Measurements from ENCODE around the gene RGS11. TPM values are rescaled to one million over a fixed set of nuclear protein-coding genes. Genes with fewer than 3 reads are reported as not detected.

The RGS11 gene
- total RNA-seq, 1 experiment from 2014 or later, result 2.9 TPM

- Histone ChIP-seq H3K56ac (ENCODE audit: insufficient read length, low read depth, low read length) (no peak overlapping the region), H3K18ac (ENCODE audit: insufficient read length, low read depth, low read length) (no peak overlapping the region), H3K27ac (ENCODE audit: insufficient read length, low read depth, low read length) (no peak overlapping the region), H2BK120ac (ENCODE audit: low read depth, low read length, poor library complexity, severe bottlenecking) (no peak overlapping the region), H3K79me1 (ENCODE audit: insufficient read depth, low read depth, low read length, poor library complexity, severe bottlenecking) (no peaks in the 10 kb centered on the region), H2BK12ac (ENCODE audit: insufficient read length, low read depth, low read length) (no peak overlapping the region), H3K23ac (ENCODE audit: insufficient read length, low read depth, low read length) (no peak overlapping the region), H3K27me3 (ENCODE audit: insufficient read depth, low read length) (no peaks in the 10 kb centered on the region), H2AK5ac (ENCODE audit: insufficient read length, low read length) (no peak overlapping the region), H2AFZ (ENCODE audit: low read length) (no peak overlapping the region), H3K23me2 (ENCODE audit: insufficient read length, low read depth, low read length, poor library complexity, severe bottlenecking) (no peaks in the 10 kb centered on the region), H3K4me2 (ENCODE audit: insufficient read depth, insufficient read length, low read length) (no peak overlapping the region), H3K9ac (ENCODE audit: extremely low read depth, insufficient read length, low read length) (no peak overlapping the region), H4K91ac (ENCODE audit: insufficient read length, low read depth, low read length) (no peak overlapping the region), H2BK20ac (ENCODE audit: low read depth, low read length, poor library complexity, severe bottlenecking) (no peak overlapping the region), H4K5ac (ENCODE audit: insufficient read length, low read depth, low read length) (no peak overlapping the region), H2BK15ac (ENCODE audit: low read depth, low read length) (no peak overlapping the region), H2BK5ac (ENCODE audit: insufficient read length, low read length) (no peak overlapping the region), H3T11ph (ENCODE audit: low read length) (no peak overlapping the region), H3K4me1 (ENCODE audit: insufficient read depth, low read length) (no peaks in the 10 kb centered on the region), H3K9me3 (ENCODE audit: control insufficient read depth, low read depth, low read length) (no peaks in the 10 kb centered on the region), H3K79me2 (ENCODE audit: insufficient read depth, low read length) (no peaks in the 10 kb centered on the region; the same call in 1 of the 2 replicates), H4K20me1 (ENCODE audit: control insufficient read depth, insufficient read depth, insufficient read length) (no peaks in the 10 kb centered on the region), H3K4ac (ENCODE audit: low read depth, low read length) (no peak overlapping the region), H3K14ac (ENCODE audit: insufficient read depth, low read length) (no peak overlapping the region), H4K8ac (replicated peaks; ENCODE audit: insufficient read length, low read depth, low read length) (no peak overlapping the region)
- H3K4me1 Mint-ChIP-seq, result no peaks in the 10 kb centered on the region
- no peak for TF ChIP-seq CTCF (conservative IDR thresholded peaks at IDR 0.05)
- H3K4me3 Mint-ChIP-seq, result no peak overlapping the region
- peaks cover 17 to 60% (median 59%) of the 10 kb centered on the region in 3 experiments; a peak in 6 of 7 replicates for H3K36me3 Mint-ChIP-seq (ENCODE audit: insufficient read depth in 1 of 3, low read depth in 3 of 3)
- no CpG with 5 or more reads among the region's 21 CpGs for WGBS (ENCODE audit: extremely low coverage, insufficient read length, low lambda C conversion rate)
- H3K27ac Mint-ChIP-seq, result no peak overlapping the region
- no peaks in the 10 kb centered on the region for H3K9me3 Mint-ChIP-seq
- H3K27me3 Mint-ChIP-seq (ENCODE audit: low read depth), result no peaks in the 10 kb centered on the region
- DNase-seq, result no peak
Observed at GRCh38 chr16:307691-308312, 32.1 kb upstream of the RGS11 start.
